ENCODE results near the gene ELMOD3.

DNA sequence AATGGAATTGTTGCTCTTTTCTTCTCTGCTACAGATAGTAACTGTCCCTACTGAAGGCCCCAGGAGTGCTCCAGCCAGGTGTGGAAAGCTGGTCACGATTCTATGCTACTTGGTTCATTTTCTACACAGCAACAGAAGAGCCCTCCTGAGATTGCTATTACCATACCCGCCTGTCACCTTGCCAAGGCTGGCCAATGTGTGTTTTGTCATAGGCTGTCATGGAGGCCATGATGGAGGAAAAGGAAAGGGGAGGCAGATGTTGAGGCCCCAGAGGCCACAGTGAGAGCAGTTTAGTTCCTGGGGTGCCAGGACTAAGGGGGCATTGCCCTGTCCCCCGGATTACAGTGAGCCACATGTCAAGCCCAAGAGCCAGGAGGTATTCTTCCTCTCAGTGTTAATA lies 952 bp downstream of the ELMOD3 start:
- TF ChIP-seq, protein P1, sequence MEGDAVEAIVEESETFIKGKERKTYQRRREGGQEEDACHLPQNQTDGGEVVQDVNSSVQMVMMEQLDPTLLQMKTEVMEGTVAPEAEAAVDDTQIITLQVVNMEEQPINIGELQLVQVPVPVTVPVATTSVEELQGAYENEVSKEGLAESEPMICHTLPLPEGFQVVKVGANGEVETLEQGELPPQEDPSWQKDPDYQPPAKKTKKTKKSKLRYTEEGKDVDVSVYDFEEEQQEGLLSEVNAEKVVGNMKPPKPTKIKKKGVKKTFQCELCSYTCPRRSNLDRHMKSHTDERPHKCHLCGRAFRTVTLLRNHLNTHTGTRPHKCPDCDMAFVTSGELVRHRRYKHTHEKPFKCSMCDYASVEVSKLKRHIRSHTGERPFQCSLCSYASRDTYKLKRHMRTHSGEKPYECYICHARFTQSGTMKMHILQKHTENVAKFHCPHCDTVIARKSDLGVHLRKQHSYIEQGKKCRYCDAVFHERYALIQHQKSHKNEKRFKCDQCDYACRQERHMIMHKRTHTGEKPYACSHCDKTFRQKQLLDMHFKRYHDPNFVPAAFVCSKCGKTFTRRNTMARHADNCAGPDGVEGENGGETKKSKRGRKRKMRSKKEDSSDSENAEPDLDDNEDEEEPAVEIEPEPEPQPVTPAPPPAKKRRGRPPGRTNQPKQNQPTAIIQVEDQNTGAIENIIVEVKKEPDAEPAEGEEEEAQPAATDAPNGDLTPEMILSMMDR (IDR thresholded peaks at IDR 0.05; ENCODE audit: low read depth, low read length), result no peak
- no peak for TF ChIP-seq EZH2phosphoT487 (IDR thresholded peaks at IDR 0.05; ENCODE audit: low read depth)

Data from OCI-LY3 (cell line).